Measurements from ENCODE around the gene PALB2. TPM values are rescaled to one million over a fixed set of nuclear protein-coding genes. Genes with fewer than 3 reads are reported as not detected.
A peak's percentile ranks its signal among the peaks of the same experiment; 100 is the strongest.
"Not testable (repeated sequence)": the region's sequence is repeated elsewhere in the genome, so short reads cannot be mapped to it uniquely, and the experiment has no call there.

Gene PALB2
- total RNA-seq, 1 donor = 10.2 TPM

DNA sequence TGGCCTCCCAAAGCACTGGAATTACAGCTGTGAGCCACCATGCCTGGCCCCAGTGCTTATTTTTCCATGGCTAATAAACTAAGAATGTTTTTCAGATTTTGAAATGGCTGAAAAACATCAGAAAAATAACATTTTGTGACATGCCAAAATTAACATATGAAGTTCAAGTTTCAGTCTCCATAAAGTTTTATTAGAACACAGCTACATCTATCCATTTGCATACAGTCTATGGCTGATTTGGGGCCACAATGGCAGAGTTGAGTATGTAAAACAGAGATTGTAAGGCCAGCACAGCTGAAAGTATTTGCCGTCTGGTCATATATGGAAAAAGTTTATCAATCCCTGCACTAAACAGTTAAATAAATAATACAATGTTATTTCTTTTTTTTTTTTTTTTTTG, 31.2 kb downstream of the PALB2 start:
- no peaks in the 10 kb centered on the region for H3K4me1 ChIP-seq (ENCODE audit: insufficient read depth, low read length)
- H3K27me3 ChIP-seq (ENCODE audit: insufficient read depth, low read length) = no peaks in the 10 kb centered on the region
- H3K9me3 ChIP-seq (ENCODE audit: low read depth, low read length) = no peaks in the 10 kb centered on the region

DNA sequence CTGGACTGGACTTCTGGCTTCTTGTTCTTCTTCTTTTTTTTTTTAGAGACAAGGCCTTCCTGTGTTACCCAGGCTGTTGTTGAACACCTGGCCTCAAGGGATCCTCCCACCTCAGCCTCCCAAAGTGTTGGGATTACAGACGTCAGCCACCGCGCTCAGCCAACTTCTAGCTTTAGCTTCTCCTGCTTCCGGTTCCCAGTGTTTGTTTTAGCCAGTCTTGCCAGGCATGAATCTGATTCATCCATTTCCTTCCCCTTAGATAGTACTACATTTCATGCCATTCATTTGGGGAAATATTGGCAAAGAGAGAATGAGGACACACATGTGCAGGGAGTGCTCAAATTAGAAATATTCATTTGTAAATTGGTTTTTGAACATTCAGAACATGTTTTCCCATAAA, 32.9 kb downstream of the PALB2 start:
- no peaks in the 10 kb centered on the region for H3K4me1 ChIP-seq (ENCODE audit: insufficient read depth, low read length)
- no peaks in the 10 kb centered on the region for H3K9me3 ChIP-seq (ENCODE audit: low read depth, low read length)
- no peak overlapping the region for H3K4me3 ChIP-seq (ENCODE audit: low read length)
- H3K27me3 ChIP-seq (ENCODE audit: insufficient read depth, low read length) = no peaks in the 10 kb centered on the region

More for the DNA sequence above, 31.2 kb downstream of the PALB2 start:
- no peak overlapping the region for H3K4me3 ChIP-seq (ENCODE audit: low read length)

GRCh38 chr16:23607726-23608125, 33.4 kb downstream of the PALB2 start:
- Histone ChIP-seq H3K4me1 (ENCODE audit: insufficient read depth, low read length) (no peaks in the 10 kb centered on the region), H3K4me3 (ENCODE audit: low read length) (no peak overlapping the region), H3K27me3 (ENCODE audit: insufficient read depth, low read length) (no peaks in the 10 kb centered on the region), H3K9me3 (ENCODE audit: low read depth, low read length) (no peaks in the 10 kb centered on the region)

DNA sequence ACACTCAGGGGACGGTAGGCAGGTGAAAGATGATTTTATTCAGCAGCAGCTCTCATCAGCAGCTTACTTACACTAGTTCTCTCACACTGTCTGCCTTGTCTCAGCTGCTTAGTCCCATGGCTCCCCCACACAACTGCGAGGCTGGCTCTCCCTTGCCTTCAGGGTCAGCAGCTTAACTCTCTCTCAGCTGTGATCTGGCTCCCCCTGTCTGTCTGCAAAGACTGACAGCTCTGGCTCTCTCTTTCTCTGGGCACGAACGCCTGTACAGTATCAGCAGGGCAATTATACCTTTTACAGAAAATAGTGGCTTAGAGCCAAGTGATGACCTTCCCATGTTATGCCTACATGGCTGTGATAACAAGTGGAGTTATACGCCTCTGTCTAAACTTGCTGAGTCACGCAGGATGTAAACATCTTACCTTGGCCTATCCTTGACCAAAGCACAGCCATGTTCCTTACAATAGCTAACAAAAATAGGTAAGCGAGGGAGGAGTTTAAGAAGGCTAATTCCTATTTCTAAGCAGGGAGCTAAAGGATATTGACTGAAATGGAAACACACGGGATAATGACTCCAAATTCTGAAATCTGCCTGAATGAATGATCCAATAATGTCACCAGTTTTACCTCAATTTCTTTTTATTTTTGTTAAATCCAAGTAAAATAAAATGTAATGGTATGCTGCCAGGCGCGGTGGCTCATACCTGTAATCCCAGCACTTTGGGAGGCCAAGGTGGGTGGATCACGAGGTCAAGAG, 43.9 kb downstream of the PALB2 start:
- Histone ChIP-seq H3K9me3 (ENCODE audit: low read depth, low read length) (no peaks in the 10 kb centered on the region), H3K4me3 (ENCODE audit: low read length) (no peak overlapping the region), H3K4me1 (ENCODE audit: insufficient read depth, low read length) (peaks cover 22% of the 10 kb centered on the region), H3K27me3 (ENCODE audit: insufficient read depth, low read length) (no peaks in the 10 kb centered on the region)

DNA sequence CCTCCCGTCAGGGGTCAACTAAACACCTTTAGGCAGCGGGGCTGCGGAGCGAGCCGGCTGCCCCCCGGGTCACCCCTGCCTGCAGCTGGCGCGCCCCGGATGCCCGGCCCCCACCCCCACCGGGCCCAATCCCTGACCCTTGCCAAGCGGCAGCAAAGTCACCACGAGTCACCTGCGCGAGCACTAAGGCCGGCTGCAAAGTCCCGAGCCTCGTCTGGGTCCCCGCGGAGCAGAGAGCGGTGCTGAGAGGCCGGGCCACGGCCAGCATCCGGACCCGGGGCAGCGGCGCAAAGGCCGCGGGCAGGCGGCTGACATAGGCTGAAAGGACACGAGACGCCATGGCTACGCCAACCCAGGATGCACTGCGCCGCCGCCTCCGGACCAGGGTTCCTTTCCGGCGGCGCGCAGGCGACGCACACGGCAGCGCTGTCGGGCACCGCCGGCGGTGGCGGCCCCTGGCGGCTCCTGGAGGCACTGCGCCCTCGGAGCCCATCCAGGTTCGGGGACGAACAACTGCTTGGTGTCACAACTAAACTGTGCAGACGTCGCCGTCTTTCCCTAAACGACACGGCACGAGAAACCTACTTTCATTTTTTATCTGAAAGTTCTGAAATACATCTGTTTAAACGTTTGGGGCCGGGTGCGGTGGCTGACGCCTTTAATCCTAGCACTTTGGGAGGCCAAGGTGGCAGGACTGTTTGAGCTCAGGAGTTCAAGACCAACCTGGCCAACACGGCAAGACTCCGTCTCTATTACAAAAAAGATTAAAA, 45.0 kb downstream of the PALB2 start, which contains the start of gene NDUFAB1:
NDUFAB1 (minus strand) TSS at position 366 of the 770 bp plus-strand sequence; CDS start at position 340, 26 bp downstream.
- Histone ChIP-seq H3K27me3 (ENCODE audit: insufficient read depth, low read length) (no peaks in the 10 kb centered on the region), H3K9me3 (ENCODE audit: low read depth, low read length) (no peaks in the 10 kb centered on the region), H3K4me3 (ENCODE audit: low read length) (peak within 1 kb of the TSS; percentile 87), H3K4me1 (ENCODE audit: insufficient read depth, low read length) (peaks cover 22% of the 10 kb centered on the region)

DNA sequence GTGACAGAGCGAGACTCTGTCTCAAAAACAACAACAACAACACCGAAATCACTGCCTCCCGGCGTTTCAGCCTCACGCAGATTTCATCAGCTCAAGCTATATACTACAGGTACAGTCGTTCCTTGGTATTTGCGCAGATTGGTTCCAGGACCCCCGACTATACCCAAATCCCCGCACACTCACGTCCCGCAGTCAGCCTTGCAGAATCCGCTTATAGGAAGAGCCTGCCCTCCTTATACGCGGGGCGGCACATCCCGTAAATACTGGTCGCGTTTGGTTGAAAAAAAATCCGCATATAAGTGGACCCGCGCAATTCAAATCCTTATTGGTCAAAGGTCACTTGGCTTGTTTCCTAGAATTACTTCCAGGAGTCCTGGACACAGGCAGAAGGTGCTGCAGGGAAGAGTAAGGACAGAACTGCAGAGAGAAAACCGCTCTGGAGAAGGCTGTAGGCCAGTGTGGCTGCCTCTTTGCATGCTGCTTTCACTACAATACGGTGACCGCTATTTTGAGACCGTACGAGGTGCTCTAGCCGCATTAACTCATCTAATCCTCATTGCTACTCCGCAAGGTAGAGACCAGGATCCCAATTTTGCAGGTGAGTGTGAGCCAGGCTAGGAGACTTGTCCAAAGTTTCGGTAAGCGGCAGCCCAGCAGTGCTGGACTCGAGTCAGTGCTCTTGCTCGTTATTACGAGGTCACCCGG, 45.7 kb downstream of the PALB2 start:
- H3K4me3 ChIP-seq (ENCODE audit: low read length) = peak overlapping the region; percentile 87
- H3K27me3 ChIP-seq (ENCODE audit: insufficient read depth, low read length) = no peaks in the 10 kb centered on the region
- no peaks in the 10 kb centered on the region for H3K9me3 ChIP-seq (ENCODE audit: low read depth, low read length)
- peaks cover 22% of the 10 kb centered on the region for H3K4me1 ChIP-seq (ENCODE audit: insufficient read depth, low read length)

GRCh38 chr16:23594186-23594585, 46.9 kb downstream of the PALB2 start:
- H3K9me3 ChIP-seq (ENCODE audit: low read depth, low read length) = no peaks in the 10 kb centered on the region
- no peaks in the 10 kb centered on the region for H3K27me3 ChIP-seq (ENCODE audit: insufficient read depth, low read length)
- no peak overlapping the region for H3K4me3 ChIP-seq (ENCODE audit: low read length)
- H3K4me1 ChIP-seq (ENCODE audit: insufficient read depth, low read length) = peaks cover 22% of the 10 kb centered on the region

GRCh38 chr16:23590181-23590580, 50.9 kb downstream of the PALB2 start:
- no peak overlapping the region for H3K4me3 ChIP-seq (ENCODE audit: low read length)
- peaks cover 12% of the 10 kb centered on the region for H3K4me1 ChIP-seq (ENCODE audit: insufficient read depth, low read length)
- no peaks in the 10 kb centered on the region for H3K27me3 ChIP-seq (ENCODE audit: insufficient read depth, low read length)
- H3K9me3 ChIP-seq (ENCODE audit: low read depth, low read length) = no peaks in the 10 kb centered on the region

- no peaks in the 10 kb centered on the region for H3K9me3 ChIP-seq (ENCODE audit: low read depth, low read length)
- no peaks in the 10 kb centered on the region for H3K27me3 ChIP-seq (ENCODE audit: insufficient read depth, low read length)
- no peak overlapping the region for H3K4me3 ChIP-seq (ENCODE audit: low read length)
- H3K4me1 ChIP-seq (ENCODE audit: insufficient read depth, low read length) = no peaks in the 10 kb centered on the region
Observed at GRCh38 chr16:23587726-23588125, 53.4 kb downstream of the PALB2 start.

DNA sequence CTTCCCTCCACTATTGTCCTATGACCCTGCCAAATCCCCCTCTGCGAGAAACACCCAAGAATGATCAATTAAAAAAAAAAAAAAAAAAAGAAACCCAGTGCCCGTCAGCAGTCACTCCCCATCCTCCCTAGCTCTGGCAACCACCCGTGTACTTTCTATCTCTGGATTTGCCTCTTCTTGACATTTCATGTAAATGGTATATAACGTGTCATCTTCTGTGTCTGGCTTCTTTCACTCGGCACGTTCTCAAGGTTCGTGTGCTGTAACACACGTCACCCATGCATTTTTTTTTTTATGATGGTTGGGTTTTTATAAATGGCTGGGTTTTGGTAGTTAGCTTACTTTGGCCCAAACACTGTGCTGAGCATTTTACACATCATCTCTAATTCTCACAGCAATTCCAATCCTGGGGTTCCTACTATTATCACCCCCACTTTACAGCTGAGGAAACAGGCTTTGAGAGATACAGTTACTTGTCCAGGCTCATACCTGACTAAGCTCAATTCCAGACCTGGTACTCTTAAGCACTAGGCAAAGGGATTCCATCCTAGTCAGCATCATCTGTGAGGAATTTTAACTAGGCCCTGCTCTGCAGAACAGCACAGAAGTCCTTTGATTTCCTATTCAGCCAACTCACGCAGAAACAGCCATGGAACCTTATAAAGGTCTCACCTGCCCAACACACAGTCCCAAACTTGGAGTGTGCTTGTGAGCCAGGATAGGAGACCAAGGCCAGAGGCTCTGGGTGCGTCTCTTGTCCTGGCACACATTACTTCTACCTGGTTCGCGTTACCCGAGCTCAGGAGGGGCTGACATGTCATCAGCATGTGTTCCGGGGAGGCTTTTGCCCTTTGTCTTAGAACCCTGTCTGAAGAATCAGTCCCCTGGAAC, 56.7 kb downstream of the PALB2 start:
- Histone ChIP-seq H3K9me3 (ENCODE audit: low read depth, low read length) (no peaks in the 10 kb centered on the region), H3K4me3 (ENCODE audit: low read length) (no peak overlapping the region), H3K4me1 (ENCODE audit: insufficient read depth, low read length) (no peaks in the 10 kb centered on the region), H3K27me3 (ENCODE audit: insufficient read depth, low read length) (no peaks in the 10 kb centered on the region)

DNA sequence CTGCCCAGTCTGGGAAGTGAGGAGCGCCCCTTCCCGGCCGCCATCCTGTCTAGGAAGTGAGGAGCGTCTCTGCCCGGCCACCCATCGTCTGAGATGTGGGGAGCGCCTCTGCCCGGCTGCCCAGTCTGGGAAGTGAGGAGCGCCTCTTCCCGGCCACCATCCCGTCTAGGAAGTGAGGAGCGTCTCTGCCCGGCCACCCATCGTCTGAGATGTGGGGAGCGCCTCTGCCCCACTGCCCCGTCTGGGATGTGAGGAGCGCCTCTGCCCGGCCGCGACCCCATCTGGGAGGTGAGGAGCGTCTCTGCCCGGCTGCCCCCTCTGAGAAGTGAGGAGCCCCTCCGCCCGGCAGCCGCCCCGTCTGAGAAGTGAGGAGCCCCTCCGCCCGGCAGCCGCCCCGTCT, 57.8 kb downstream of the PALB2 start:
- H3K4me1 ChIP-seq (ENCODE audit: insufficient read depth, low read length); H3K9me3 ChIP-seq (ENCODE audit: low read depth, low read length); H3K4me3 ChIP-seq (ENCODE audit: low read length); H3K27me3 ChIP-seq (ENCODE audit: insufficient read depth, low read length): not testable (repeated sequence)

DNA sequence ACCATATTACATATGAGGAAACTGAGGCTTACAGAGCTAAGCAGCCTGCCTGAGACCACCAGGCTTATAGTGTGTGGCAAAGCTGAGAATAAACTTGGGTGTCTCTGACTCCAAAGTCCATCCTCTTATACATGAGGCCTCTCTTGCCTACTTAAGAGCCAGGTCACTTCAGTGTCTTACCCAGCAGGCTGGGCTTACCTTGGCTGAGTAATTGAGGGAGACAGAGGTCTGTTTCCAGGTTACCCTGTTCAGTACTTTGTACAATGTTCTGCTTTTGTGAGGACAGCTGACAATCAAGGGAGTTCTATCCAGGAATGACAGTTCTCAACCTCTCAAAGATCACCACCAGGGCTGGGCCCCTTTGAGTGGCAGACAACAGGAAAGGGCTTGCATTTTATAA, 59.3 kb downstream of the PALB2 start:
- Histone ChIP-seq H3K4me3 (ENCODE audit: low read length) (no peak overlapping the region), H3K9me3 (ENCODE audit: low read depth, low read length) (no peaks in the 10 kb centered on the region), H3K4me1 (ENCODE audit: insufficient read depth, low read length) (peaks cover 4% of the 10 kb centered on the region), H3K27me3 (ENCODE audit: insufficient read depth, low read length) (no peaks in the 10 kb centered on the region)

GRCh38 chr16:23580391-23580790, 60.7 kb downstream of the PALB2 start:
- Histone ChIP-seq H3K9me3 (ENCODE audit: low read depth, low read length) (no peaks in the 10 kb centered on the region), H3K4me1 (ENCODE audit: insufficient read depth, low read length) (peaks cover 4% of the 10 kb centered on the region), H3K27me3 (ENCODE audit: insufficient read depth, low read length) (no peaks in the 10 kb centered on the region), H3K4me3 (ENCODE audit: low read length) (no peak overlapping the region)

GRCh38 chr16:23579371-23579770, 61.7 kb downstream of the PALB2 start:
- Histone ChIP-seq H3K4me3 (ENCODE audit: low read length) (no peak overlapping the region), H3K27me3 (ENCODE audit: insufficient read depth, low read length) (no peaks in the 10 kb centered on the region), H3K4me1 (ENCODE audit: insufficient read depth, low read length) (peaks cover 4% of the 10 kb centered on the region), H3K9me3 (ENCODE audit: low read depth, low read length) (no peaks in the 10 kb centered on the region)

Data from mononuclear cell (primary cell).